PFSK-1 (cell line): Measurements from ENCODE around the gene FBXL7.

Experiments
- POLR2AphosphoS5 ChIP-seq: IDR thresholded peaks from 2 replicates; pipeline ENCODE4 v1.6.1; 2012; ENCODE audit warnings: low read depth, mild to moderate bottlenecking, control low read depth, low read length, moderate library complexity
- REST ChIP-seq, 2 experiments: IDR thresholded peaks; 2 replicates each; pipeline versions ENCODE4 v1.6.1 to v1.8.0; 2011 to 2012; ENCODE audit warnings: low read depth in 2 of 2, low read length in 2 of 2, control low read depth in 1 of 2, inconsistent platforms in 1 of 2, mild to moderate bottlenecking in 1 of 2, moderate library complexity in 1 of 2; ENCODE audit not compliant: insufficient read depth in 1 of 2
- TAF1 ChIP-seq: IDR thresholded peaks from 2 replicates; pipeline ENCODE4 v1.6.1; 2012; ENCODE audit warnings: low read length, control low read depth, borderline replicate concordance; ENCODE audit not compliant: insufficient read depth

- TF ChIP-seq REST (IDR thresholded peaks at IDR 0.05; ENCODE audit: insufficient read depth in 1 of 2, low read depth in 2 of 2, low read length in 2 of 2) (no peak), POLR2AphosphoS5 (no peak), TAF1 (no peak)
Observed at GRCh38 chr5:15786326-15786725, 286.3 kb downstream of the FBXL7 start.
